Spleen (tissue), 7 donors: ENCODE results near the gene MED25.

Source experiments
- CTCF ChIP-seq, 11 experiments: fragments of 200-600 bp in 7 of 11; fragments of 450-650 bp in 4 of 11; sonication (generic) in 4 of 11; IDR thresholded peaks in 8 of 11; conservative IDR thresholded peaks in 3 of 11; 1 replicate in 7 of 11; 2 replicates in 4 of 11; pipeline versions ENCODE4 v1.4.0 to v1.8.0; 2016 to 2021; ENCODE audit warnings: antibody characterized with exemption in 11 of 11, inconsistent platforms in 4 of 11, mild to moderate bottlenecking in 1 of 11
- POLR2A ChIP-seq, 3 donors: fragments of 450-650 bp; IDR thresholded peaks; one replicate each; pipeline ENCODE4 v1.5.1; 2017; ENCODE audit warnings: antibody characterized with exemption in 3 of 3, mild to moderate bottlenecking in 1 of 3
- donor health status: DM: no; HTN: no; CAD: no; lungs with moderate emphysema.
- donor health status: DM: no; HTN: no; CAD: no.
- donor health status: DM: no; HTN: no; CAD: no.

GRCh38 chr19:49882643-49883042 is 64.6 kb downstream of the MED25 start:
- TF ChIP-seq POLR2A (IDR thresholded peaks at IDR 0.05) (no peak), CTCF (IDR thresholded peaks at IDR 0.05 in 8 of 11, conservative IDR thresholded peaks at IDR 0.05 in 3 of 11) (no peak)
